GM19452 (cell line): Measurements from ENCODE around the gene CC2D1A.

Source experiments
- ATAC-seq: cut with Tn5 transposase; IDR thresholded peaks from one replicate; pipeline ENCODE4 v1.9.1; 2021; ENCODE audit not compliant: unreplicated experiment

Gene CC2D1A

DNA sequence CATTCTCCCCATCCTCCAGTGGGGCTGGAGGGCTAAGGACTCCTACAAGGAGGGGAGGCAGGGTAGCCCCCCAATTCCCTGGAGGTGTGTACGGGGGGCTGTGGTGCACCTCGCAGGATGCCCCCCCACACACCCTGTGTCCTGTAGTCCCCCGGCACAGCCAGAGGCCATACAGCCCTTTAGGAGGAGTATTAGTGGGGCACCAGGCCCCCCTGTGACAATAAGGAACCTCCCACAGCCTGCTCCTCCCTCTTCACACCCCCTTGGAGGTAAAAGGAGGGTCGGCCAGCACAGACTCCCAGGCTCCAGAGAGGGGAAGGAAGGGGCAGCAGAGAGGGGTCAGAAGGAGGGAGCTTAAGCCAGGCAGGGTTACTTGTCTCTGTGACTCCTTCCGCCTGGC, 29.2 kb upstream of the CC2D1A start, which contains the start of gene NANOS3:
NANOS3 (plus strand) TSS at position 301 of the 400 bp plus-strand sequence. CDS start 115 bp downstream, outside the sequence.
- no peak for ATAC-seq

DNA sequence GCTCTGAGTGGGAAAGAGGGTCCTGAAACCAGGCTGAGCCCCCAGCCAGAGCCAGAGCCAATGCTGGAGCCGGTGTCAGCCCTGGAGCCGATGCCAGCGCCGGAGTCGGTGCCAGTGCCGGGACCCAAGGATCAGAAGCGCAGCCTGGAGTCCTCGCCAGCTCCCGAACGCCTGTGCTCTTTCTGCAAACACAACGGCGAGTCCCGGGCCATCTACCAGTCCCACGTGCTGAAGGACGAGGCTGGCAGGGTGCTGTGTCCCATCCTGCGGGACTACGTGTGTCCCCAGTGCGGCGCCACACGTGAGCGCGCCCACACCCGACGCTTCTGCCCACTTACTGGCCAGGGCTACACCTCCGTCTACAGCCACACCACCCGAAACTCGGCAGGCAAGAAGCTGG, 28.7 kb upstream of the CC2D1A start:
- no peak for ATAC-seq

DNA sequence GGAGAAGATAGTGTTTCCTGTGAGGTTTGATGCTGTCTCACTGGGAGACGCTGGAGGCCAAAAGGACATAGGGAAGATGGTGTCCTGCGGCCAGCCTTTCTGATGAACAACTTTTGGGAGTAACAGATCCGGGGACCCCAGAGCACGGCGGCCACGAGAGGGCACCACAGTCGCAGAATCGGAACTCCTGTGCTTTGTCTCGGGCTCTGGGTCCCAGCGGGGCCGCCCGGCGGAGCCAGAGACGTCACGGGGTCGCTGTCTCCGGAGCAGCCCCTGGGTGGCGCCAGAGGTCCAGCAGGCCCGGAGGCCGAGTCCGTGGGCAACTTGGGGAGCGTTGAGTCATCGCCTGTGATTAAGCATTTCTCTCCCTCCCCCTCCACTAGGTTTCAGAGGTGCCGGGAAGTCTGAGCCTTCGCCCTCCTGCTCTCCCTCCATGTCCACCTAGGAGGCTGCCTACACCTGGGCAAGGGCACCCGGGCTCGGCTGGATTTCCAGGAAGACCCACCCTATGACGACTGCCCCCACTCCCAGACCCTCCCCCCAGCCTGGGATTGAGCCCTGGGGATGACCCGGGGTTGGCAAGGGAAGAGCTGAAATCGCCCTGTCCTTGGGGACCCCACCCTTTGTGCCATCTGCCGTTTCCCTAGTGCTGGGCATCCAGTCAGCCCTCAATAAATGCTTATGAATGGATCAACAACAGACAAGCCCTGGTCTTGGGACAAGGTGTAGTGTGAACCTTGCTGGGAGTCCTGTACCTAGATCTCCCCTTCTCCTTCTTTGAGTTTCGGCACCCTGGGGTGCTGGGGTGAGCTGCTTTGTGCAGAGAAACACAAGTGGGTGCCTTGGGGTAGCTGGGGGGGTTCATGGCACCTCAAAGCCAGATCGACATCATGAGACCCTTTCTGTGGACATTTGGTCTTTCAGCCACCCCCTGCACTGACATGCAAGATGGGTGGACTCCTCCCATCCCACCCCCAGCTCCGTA, 25.6 kb upstream of the CC2D1A start:
- ATAC-seq = peak; percentile 79

DNA sequence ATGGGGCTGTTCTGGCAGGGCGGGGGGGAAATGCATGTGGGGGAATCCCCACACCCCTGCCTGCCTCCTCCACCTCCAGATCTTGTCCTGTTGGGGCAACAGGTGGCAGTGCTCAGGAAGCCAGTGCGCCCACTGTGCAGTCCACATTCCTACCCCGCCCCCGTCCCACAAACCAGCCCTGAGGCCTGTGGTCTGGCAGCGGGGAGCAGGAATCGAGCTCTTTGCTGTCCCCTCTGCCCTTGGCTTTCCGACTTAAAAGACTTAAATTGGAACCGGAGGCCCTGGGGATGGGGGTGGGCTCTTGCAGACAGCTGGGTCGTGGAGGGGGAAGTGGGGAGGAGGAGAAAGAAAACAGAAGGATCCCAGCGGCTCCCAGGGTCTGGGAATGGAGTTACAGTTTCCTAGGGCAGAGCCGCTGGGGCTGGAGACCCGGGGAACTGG, 24.7 kb upstream of the CC2D1A start:
- no peak for ATAC-seq

DNA sequence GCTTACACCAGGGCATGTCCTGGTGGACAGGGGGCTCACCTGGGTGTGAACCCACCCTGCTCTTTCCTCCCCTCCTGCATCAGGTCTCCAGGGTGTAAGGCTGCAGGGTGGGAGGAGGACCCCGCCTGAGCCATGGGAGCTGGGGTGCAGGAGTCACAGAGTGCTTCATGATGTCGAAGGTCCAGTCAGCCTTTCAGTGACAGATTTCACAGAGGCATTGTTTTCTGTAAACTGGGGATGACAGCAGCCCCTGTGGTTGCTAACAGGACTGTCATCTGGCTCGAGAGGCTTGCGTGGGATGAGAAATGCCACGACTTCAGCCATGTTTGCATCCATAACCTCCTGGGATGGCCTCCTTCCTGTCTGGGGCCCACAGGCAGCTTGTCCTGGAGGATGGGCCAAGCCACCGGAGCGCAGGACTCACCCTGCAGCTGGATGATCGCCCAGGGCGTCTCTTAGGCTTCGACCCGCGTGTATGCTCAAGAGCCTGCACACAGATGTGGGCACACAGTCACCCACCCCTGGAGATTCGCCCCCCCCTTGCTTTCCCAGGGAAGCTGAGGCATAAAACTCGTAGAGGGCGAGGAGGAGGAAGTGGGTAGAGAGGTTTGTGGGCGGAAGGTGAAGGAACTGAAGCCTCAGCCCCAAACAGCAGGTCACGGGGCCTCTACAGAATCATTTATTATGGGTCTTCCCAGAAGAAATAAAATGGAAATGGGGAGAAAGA, 24.1 kb upstream of the CC2D1A start:
- ATAC-seq = no peak

DNA sequence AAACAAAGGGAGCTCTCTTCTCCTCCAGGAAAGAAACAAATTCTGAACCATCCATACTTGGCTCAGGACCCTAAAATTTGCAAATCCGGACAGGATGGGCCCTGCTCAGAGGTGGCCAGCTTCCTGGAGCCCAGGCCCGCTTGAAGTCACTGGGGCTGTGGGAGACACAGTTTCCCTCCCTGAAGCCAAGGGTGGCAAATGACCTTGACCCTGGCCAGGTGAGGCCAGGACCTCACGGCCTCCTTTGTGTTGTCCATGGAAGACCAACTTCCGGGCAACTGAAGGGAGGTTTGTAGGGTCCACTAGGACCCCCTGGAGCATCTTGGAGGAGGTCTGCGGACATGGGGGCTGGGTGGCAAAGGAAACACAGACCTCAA, 23.6 kb upstream of the CC2D1A start:
- no peak for ATAC-seq

DNA sequence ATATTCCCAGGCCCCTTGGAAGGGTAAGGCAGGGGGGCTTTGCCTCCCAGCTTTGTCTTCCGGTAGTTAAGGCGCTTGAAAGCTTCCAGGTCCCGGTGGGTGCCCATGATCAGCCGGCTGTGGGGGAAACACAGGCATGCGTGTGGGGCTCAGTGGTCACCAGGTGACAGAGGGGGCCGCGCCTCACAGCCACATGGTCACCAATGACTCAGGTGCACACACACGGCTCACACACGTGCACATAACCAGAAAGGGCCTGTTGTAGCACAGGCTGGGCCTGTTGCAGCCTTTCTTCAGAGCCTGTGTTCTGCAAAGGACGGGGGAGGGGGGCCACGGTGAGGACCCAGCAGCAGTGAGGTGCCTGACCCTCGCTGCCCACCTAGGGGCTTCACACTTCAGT, 23.2 kb upstream of the CC2D1A start:
- ATAC-seq = no peak

DNA sequence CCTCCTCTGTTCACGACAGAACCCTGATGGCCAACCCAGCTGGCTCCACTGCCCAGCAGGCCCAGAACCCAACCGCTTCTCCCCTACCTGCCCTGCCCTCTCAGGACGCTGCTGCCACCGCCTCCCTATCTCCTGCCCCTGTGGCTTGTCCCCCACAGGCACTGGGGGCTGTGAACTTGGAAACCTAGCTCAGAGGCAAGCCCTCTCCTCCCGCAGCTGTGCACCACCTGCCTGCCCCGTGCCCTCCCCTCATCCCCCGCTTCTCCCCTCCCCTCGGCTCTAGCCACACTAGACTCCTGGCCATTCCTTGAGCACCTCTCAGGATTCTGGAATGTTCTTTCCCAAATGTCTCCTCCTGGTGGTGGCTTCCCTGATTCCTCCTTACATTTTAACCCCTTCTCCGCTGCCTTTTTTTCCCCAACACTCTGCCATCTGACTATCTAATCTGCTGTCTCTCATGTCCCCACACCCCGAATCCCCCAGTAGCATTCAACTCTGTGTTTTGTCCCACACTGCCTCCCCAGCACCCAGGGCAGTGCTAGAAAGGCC, 22.4 kb upstream of the CC2D1A start:
- ATAC-seq = no peak

DNA sequence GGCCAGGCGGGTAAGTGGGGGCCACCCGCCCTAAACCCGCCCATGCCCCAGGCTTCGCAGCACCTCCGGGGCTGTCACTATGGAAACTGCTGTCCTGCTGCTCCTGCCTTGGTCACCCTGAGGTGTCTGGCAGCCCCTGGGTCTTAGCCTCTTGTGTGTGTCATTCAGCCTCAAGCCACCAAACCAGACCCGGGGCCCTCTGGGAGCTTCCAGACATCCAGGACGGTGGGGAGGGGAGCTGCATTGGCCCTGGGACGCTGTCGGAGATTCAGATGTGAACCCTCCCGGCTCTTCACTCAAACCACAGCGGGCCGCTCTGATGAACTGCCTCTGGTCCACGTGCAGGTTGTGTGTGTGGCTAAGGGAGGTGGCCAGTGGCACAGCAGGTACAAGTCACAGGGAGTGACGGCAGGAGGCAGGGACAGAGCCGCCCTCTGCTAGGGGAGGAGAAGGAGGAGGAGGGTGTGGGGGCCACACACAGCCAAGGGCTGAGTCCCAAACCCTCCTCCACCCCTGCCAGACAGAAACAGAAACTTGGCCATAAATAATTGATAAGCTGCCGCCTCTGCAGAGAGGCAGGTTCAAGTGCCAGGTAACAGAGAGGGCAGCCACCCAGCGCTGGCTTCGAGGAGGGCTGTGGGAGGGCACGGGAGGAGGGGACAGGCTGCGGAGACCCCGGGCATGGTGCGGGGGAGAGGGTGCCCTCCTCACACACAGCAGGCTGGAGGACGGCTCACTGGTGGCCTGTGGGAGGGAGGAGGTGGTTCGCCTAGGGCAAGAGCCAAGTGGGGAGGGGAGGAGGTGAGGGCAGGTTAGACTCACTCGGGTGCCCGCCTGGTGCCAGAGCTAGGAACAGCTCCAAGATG, 21.0 kb upstream of the CC2D1A start:
- no peak for ATAC-seq

DNA sequence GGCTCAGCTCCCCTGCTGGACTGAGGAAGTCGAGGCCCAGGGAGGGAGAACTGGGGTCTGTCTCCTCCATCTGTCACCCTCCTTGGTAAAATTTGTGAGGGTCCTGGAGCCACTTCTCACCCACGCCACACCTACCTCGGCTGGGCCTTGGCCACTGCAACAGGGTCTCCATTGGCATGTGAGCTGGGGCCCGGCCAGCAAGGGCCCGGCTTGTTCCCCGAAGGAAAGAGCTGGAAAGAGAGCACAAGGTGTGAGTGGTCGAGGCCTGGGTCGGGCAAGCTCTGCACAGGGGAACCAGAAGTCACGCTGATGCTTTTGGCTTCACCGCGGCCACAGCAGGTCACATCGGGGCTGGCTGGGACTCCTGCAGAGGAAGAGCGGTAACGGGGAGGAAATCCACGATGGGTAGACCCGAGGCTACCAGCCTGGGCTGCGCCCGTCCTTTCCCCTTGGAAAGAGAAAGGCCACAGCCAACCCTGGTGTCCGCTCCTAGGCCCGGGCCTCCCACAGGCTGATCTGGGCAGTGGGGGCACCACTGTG, 20.1 kb upstream of the CC2D1A start:
- no peak for ATAC-seq

DNA sequence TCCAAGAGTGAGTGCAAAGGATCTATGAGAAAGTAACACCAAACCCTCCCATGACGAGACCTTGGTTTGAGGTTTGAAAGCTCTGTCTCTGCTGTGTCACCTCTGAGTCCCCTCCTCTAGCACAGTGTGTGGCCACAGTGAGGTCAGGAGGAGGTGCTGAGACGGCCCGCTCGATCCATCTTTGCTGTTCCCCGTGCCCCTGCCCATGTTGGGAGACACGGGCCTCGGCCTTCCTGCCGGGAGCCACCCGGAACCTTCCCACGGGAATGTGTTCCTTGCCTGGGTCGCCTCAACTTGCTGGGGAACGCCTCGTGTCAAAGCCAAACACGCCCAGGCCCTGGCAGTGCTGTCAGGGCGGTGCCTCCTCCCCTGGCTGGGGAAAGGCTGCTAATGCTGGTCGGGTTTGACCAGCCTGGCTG, 19.0 kb upstream of the CC2D1A start:
- no peak for ATAC-seq

DNA sequence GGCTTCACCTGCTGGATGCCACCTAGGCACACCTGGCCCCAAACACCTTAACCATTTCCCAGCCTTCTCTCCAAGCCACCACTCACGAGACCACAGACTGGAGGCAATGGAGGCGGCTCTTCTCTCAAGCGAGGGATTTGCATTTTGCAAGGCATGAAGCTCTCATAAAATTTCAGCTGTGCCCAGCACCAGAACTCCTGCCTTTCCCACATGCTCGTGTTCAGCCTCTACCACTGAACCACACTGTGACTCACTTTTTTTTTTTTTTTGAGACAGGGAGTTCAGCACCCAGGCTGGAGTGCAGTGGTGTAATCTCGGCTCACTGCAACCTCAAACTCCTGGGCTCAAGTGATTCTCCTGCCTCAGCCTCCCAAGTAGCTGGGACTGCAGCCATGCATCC, 18.5 kb upstream of the CC2D1A start:
- no peak for ATAC-seq

DNA sequence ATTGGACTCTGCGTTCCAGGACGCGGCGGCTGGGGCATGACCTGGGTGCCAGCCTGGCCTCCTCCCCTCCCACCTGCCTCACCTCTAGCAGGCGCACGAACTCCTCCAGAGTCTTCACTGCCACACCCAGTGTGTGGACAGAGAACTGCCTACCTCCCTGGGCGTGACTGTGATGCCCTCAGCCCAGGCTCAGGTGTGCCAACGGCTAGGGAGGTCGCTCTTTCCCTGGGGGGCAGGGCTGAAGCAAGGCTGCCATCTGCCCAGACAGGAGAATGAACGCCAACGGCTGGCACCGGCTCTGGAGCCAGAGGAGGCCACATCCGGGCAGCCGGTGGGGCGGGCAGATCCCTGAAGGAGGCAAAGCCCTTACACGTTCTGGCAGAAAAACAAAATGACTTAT, 17.7 kb upstream of the CC2D1A start:
- no peak for ATAC-seq

DNA sequence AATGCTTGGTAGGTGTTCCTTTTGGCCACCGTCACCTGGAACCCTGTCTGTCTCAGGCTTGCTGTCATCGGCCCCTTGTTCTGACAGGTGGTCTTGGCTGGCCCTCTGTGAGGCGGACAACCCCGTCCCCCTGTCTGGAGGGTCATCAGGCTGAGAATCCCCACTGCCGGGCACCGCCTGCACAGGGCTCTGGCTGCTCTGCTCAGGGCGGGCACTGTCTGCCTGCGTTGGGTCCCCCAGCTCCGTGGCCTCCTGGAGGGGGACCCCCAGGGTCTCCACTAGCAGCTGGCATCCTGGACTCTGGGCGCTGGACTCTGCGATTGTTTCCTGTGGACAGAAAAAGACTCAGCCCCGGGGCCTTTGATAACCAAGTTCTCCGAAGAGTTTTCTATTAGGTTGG, 15.9 kb upstream of the CC2D1A start:
- no peak for ATAC-seq

DNA sequence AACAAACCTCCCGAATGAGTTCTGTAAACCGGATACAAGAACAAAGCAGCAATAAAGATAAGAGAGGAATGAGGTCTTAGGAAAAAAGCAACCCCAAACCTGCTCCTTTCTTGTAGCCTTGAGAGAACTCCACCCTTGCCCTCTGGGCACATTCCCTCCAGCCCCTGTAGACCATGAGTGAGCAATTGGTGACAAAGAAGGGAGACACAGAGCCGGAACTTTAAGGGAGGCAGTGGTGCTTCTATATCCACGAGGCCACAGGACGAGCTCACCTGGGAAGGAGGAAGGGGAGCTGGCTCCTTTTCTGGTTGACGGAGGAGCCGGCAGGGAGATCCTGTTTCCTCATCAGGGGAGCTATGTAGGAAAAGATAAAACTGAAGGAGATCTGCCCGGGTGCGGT, 13.1 kb upstream of the CC2D1A start:
- ATAC-seq = no peak

DNA sequence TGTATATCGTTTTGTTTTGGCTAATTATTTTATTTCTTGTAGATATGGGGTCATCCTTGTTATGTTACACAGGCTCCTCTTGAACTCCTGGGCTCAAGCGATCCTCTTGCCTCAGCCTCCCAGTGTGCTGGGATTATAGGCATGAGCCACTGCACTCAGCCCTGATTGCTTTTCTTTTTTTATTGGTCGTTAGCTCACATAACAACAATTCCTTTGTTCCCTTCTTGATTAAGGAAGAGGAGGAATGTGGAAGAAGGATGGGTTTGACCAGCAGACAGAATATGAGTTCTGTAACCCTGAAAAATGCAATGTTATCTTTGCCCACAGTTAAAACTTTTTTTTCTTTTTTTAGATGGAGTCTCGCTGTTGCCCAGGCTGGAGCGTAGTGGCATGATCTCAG, 11.4 kb upstream of the CC2D1A start:
- ATAC-seq = no peak

DNA sequence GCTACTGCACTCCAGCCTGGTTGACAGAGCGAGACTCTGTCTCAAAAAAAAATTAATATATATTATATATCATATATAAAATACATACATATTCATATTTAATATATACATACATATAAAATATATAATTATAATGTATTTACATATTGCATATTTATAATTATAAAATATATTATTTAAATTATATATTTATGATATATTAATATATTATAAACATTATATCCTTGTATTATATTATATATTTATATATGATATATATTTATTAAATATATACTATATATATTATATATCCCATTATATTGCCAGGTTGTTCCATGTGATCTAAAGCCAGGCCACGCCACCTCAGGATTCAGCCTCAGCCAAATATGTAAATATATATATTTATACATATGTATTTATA, 9.8 kb upstream of the CC2D1A start:
- ATAC-seq = no peak

DNA sequence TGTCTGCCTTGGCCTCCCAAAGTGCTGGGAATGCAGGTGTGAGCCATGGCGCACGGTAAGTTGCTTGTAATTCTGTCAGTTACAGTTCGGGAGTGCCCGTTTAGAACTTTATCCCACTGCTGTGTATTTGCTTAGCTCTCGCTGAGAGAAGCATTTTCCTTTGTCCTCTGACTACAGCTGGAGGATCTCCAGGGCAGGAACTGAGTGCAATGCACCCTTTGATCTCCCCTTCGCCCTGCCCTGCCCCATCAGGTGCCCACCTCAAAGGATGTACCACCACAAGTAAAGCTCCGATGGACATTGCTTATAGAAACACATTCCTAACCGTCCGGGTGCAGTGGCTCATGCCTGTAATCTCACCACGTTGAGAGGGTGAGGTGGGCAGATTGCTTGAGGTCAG, 6.6 kb upstream of the CC2D1A start:
- ATAC-seq = no peak

DNA sequence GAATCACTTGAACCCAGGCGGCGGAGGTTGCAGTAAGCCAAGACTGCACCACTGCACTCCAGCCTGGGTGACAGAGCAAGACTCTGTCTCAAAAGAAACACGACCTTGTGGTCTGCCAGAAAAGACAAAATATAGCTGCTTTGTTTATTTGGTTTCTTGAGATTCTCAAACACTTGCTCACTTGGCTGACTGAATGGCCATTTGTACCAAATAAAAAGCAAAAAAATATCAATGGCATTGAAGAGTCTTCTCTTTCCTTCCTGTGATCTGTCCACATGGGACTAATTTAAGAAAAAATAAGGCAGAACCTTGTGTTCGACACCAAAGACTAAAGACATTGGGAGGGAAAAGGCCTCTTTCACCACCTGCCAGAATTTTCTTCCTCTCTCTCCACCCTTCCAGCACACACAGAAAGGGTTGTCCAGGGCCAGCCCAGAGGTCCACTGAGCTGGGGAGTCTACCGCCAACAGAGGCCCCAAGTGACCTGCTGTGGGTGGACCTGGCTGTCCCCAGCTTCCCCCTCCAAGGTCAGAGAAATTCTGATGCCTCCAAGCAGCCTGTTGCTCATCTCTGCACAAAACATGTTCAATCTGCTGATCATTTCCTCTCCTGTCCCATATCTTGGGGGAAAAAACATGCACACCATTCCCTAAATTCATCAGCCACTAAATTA, 6.0 kb upstream of the CC2D1A start:
- no peak for ATAC-seq

DNA sequence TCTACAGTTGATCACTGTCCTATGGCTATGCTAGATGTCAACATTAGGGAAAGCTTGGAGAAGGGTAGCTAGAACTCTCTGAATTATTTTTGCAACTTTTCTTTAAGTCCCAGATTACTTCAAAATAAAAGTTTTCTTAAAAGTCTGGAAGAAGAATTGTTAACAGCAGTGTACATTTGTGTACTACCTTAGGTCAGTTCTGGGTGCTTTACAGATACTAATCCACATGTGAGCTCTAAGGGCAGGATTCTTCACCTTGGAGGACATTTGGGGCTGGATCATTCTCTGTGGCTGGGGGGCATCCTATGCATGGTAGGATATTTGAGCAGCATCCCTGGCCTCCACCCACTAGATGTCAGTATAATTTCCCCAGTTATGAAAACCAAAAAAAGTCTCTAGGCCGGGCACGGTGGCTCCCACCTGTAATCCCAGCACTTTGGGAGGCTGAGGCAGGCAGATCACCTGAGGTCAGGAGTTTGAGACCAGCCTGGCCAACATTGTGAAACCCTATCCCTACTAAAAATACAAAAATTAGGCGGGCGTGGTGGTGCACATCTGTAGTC, 2.9 kb upstream of the CC2D1A start:
- ATAC-seq = no peak
